ENCODE results near the gene ZBTB16. TPM values are rescaled to one million over a fixed set of nuclear protein-coding genes. Genes with fewer than 3 reads are reported as not detected.

ZBTB16 gene
- total RNA-seq, 3 donors from 2014 or later, result 236 to 358 (median 271) TPM

DNA sequence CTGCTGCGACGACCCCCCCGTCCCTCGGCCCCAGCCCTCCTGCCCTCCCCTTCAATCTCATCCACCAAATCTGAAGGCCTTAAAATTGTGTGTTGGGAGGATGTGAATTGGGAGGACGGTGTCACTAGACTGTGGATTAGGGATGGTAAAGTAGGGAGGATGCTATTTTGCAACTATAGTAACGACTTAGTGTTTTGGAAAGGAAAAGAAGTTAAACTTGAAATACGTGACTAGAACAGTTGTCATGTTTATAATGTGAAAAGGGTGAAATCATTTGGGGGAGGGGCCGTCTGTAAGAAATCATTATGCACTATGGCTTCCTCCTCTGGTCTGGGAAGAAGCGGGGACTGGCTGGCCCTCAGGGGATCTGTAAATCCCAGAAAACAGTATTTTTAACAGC lies 193.3 kb downstream of the ZBTB16 start:
- no peak overlapping the region for H3K4me3 ChIP-seq
- no peak overlapping the region for H3K27ac ChIP-seq
- peaks cover 31% of the 10 kb centered on the region for H3K36me3 ChIP-seq
- TF ChIP-seq, protein P1, sequence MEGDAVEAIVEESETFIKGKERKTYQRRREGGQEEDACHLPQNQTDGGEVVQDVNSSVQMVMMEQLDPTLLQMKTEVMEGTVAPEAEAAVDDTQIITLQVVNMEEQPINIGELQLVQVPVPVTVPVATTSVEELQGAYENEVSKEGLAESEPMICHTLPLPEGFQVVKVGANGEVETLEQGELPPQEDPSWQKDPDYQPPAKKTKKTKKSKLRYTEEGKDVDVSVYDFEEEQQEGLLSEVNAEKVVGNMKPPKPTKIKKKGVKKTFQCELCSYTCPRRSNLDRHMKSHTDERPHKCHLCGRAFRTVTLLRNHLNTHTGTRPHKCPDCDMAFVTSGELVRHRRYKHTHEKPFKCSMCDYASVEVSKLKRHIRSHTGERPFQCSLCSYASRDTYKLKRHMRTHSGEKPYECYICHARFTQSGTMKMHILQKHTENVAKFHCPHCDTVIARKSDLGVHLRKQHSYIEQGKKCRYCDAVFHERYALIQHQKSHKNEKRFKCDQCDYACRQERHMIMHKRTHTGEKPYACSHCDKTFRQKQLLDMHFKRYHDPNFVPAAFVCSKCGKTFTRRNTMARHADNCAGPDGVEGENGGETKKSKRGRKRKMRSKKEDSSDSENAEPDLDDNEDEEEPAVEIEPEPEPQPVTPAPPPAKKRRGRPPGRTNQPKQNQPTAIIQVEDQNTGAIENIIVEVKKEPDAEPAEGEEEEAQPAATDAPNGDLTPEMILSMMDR (IDR thresholded peaks at IDR 0.05), result no peak
- TF ChIP-seq POLR2A (IDR thresholded peaks at IDR 0.05), result no peak
- TF ChIP-seq POLR2AphosphoS5 (IDR thresholded peaks at IDR 0.05), result no peak
- DNase-seq (ENCODE audit: low spot score in 2 of 2), result no peak
- no peaks in the 10 kb centered on the region for H3K9me3 ChIP-seq
- no peaks in the 10 kb centered on the region for H3K27me3 ChIP-seq
- intact Hi-C loops (cut with DNase I; ENCODE audit: low total_unique reads), result loop anchor here (10.0 kb wide), 3 partner anchors 48 to 348 kb away; partner anchors contain the start of genes HTR3B and ZBTB16
- peaks cover 0 to 11% of the 10 kb centered on the region in 2 donors for H3K4me1 ChIP-seq

DNA sequence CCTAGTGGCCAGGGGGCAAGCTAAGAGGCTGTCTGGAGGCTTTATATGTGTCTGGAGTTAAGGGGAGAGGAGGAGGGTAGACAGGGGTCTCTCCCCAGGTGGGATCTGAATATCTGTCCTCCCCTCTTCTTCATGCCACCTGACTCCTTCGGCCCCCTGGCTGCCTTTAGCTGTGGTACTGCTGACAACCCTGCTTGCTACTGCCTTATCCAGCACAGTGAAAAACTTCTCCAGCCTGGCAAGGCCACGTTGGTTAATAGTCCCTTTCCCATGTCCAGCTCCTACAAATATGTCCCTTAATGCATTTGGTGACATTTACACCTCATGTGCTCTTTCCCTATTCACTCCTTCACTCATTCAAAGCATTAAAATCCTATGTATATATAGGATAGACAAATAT lies 194.3 kb downstream of the ZBTB16 start:
- Histone ChIP-seq H3K9me3 (no peaks in the 10 kb centered on the region), H3K4me3 (no peak overlapping the region), H3K4me1 (peaks cover 0 to 11% of the 10 kb centered on the region in 2 donors), H3K27me3 (no peaks in the 10 kb centered on the region), H3K36me3 (peaks cover 23% of the 10 kb centered on the region), H3K27ac (peak overlapping the region in 1 of 2 donors; percentile 70)
- TF ChIP-seq, protein P1 (IDR thresholded peaks at IDR 0.05), result no peak
- TF ChIP-seq POLR2AphosphoS5 (IDR thresholded peaks at IDR 0.05) (no peak), POLR2A (IDR thresholded peaks at IDR 0.05) (no peak)
- intact Hi-C loops (cut with DNase I; ENCODE audit: low total_unique reads), result loop anchor here (10.0 kb wide), 3 partner anchors 49 to 349 kb away; partner anchors contain the start of genes HTR3B and ZBTB16
- DNase-seq (ENCODE audit: low spot score in 2 of 2), result no peak

DNA sequence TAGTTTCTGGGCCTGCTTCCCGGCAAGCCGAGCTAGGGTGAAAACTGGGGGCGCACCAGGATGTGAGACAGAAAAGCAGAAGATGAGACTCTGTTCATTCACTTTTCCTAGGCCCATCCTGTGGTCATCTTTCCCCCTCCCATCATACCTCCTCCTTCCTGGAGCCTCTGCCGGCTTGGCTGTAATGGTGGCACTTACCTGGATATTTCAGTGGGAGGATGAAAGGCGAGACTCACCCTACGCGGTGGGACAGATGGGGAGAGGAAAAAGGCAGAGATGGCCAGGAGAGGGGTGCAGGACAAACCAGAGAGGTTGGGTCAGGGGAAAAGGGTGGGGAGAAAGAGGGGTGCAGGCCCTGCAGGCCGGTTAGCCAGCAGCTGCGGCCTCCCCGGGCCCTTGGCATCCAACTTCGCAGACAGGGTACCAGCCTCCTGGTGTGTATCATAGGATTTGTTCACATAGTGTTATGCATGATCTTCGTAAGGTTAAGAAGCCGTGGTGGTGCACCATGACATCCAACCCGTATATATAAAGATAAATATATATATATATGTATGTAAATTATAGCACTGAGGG lies 195.1 kb downstream of the ZBTB16 start:
- TF ChIP-seq POLR2AphosphoS5 (IDR thresholded peaks at IDR 0.05), result peak in 1 of 3 donors; percentile 35
- TF ChIP-seq POLR2A (IDR thresholded peaks at IDR 0.05), result no peak
- TF ChIP-seq, protein P1 (IDR thresholded peaks at IDR 0.05), result no peak
- peaks cover 0 to 11% of the 10 kb centered on the region in 2 donors for H3K4me1 ChIP-seq
- peaks cover 21% of the 10 kb centered on the region for H3K36me3 ChIP-seq
- intact Hi-C loops (cut with DNase I; ENCODE audit: low total_unique reads), result loop anchor here (10.0 kb wide), 3 partner anchors 50 to 350 kb away; partner anchors contain the start of genes HTR3B and ZBTB16
- H3K27me3 ChIP-seq, result no peaks in the 10 kb centered on the region
- DNase-seq (ENCODE audit: low spot score in 2 of 2), result no peak
- H3K4me3 ChIP-seq, result no peak overlapping the region
- H3K9me3 ChIP-seq, result no peaks in the 10 kb centered on the region
- H3K27ac ChIP-seq, result no peak overlapping the region

DNA sequence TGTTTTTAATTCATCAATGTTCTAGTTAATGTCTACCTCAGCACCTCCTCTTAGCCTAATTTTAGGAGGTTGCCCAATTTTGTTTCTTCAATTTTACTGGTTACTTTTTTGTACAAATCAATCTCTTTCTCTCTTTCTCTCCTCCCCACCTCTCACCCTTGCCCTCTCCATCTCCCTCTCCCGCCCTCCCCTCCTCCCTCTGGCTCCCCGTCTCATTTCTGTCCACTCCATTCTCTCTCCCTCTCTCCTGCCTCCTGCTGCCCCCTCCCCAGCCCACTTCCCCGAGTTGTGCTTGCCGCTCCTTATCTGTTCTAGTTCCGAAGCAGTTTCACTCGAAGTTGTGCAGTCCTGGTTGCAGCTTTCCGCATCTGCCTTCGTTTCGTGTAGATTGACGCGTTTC lies 195.8 kb downstream of the ZBTB16 start:
- H3K27me3 ChIP-seq, result no peaks in the 10 kb centered on the region
- no peak overlapping the region for H3K4me3 ChIP-seq
- H3K36me3 ChIP-seq, result peaks cover 15% of the 10 kb centered on the region
- H3K4me1 ChIP-seq, result peaks cover 0 to 11% of the 10 kb centered on the region in 2 donors
- H3K9me3 ChIP-seq, result no peaks in the 10 kb centered on the region
- H3K27ac ChIP-seq, result no peak overlapping the region
- no peak for DNase-seq (ENCODE audit: low spot score in 2 of 2)
- TF ChIP-seq POLR2AphosphoS5 (IDR thresholded peaks at IDR 0.05) (no peak), POLR2A (IDR thresholded peaks at IDR 0.05) (no peak)
- TF ChIP-seq, protein P1 (IDR thresholded peaks at IDR 0.05), result no peak
- intact Hi-C loops (cut with DNase I; ENCODE audit: low total_unique reads), result loop anchor here (10.0 kb wide), 3 partner anchors 50 to 350 kb away; partner anchors contain the start of genes HTR3B and ZBTB16
